Lower leg skin (tissue), 3 donors: ENCODE data around the gene C1orf159.

Experiments used
- POLR2A ChIP-seq, 2 donors: fragments of 450-650 bp; IDR thresholded peaks; one replicate each; pipeline ENCODE4 v1.6.1; 2016 to 2017; ENCODE audit warnings: antibody characterized with exemption in 2 of 2, mild to moderate bottlenecking in 1 of 2, moderate library complexity in 1 of 2
- TF ChIP-seq, protein P1 (sequence below), 3 donors: fragments of 450-650 bp; IDR thresholded peaks; one replicate each; pipeline ENCODE4 v1.5.1; 2016; ENCODE audit warnings: antibody characterized with exemption in 3 of 3, mild to moderate bottlenecking in 3 of 3, moderate library complexity in 2 of 3

DNA sequence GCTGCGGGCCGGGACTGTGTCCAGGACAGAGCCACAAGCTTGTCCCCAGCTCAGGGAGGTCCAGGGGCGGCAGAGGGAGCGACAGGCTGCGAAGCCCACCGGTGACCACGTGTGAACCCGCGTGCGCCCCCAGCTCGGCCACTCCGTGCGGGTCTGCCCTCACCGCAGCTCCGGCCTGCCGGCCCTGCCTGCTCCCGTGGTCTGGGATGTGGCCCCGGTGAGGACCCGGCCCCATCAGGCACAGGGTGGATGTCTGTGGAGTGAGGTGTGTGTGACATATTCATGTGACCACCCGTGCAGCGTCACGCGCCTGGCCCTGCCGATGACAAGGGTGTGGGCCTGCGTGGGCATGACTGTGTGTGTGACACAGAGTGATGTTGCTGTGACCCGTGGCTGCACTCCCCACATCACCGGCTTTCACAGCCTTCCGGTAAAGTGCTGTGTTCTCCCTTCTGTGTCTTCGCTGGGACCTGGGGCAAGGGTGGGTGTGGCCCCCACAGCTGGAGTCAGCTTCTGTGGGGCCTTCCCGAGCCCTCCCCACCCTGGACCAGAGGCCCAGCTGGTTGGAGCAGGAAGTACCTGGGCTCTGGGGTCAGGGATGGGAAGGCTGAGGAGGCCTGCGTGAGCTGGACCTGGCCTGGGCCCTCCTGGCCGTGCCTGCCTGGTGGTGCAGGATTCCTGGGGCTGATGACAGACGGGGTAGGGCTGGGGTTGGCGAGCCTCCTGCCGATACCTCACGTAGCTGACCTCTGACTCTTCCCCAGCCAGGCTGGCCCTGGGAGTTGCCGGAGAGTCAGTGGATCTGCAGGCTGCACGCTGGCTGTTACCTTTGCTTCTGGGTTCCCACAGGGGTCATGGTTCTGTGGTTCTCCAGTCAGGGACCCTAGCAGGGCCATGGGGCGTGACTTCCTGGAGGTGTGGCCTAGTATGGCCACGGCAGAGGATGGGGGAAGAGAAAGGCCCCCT lies 45.9 kb downstream of the C1orf159 start:
- no peak for TF ChIP-seq POLR2A (IDR thresholded peaks at IDR 0.05)
- TF ChIP-seq, protein P1, sequence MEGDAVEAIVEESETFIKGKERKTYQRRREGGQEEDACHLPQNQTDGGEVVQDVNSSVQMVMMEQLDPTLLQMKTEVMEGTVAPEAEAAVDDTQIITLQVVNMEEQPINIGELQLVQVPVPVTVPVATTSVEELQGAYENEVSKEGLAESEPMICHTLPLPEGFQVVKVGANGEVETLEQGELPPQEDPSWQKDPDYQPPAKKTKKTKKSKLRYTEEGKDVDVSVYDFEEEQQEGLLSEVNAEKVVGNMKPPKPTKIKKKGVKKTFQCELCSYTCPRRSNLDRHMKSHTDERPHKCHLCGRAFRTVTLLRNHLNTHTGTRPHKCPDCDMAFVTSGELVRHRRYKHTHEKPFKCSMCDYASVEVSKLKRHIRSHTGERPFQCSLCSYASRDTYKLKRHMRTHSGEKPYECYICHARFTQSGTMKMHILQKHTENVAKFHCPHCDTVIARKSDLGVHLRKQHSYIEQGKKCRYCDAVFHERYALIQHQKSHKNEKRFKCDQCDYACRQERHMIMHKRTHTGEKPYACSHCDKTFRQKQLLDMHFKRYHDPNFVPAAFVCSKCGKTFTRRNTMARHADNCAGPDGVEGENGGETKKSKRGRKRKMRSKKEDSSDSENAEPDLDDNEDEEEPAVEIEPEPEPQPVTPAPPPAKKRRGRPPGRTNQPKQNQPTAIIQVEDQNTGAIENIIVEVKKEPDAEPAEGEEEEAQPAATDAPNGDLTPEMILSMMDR (IDR thresholded peaks at IDR 0.05) = no peak
